ENCODE data around the gene SPTLC1.

Gene SPTLC1

GRCh38 chr9:92071634-92072033, 43.6 kb downstream of the SPTLC1 start:
- DNase-seq = no peak

GRCh38 chr9:92066168-92066567, 49.0 kb downstream of the SPTLC1 start:
- no peak for DNase-seq

- no peak for DNase-seq
Measured at GRCh38 chr9:92064711-92065110, 50.5 kb downstream of the SPTLC1 start.

GRCh38 chr9:92061184-92061583, 54.0 kb downstream of the SPTLC1 start:
- no peak for DNase-seq

- DNase-seq = no peak
Measured at GRCh38 chr9:92059661-92060060, 55.6 kb downstream of the SPTLC1 start.

- no peak for DNase-seq
Measured at GRCh38 chr9:92058723-92059444, 56.3 kb downstream of the SPTLC1 start.

- DNase-seq = no peak
Measured at GRCh38 chr9:92058026-92058425, 57.2 kb downstream of the SPTLC1 start.

GRCh38 chr9:92057226-92057625, 58.0 kb downstream of the SPTLC1 start:
- no peak for DNase-seq

GRCh38 chr9:92055624-92056023, 59.6 kb downstream of the SPTLC1 start:
- no peak for DNase-seq

- DNase-seq = no peak
Measured at GRCh38 chr9:92048924-92049625, 66.1 kb downstream of the SPTLC1 start.

GRCh38 chr9:92047500-92047899, 67.7 kb downstream of the SPTLC1 start:
- DNase-seq = no peak

GRCh38 chr9:92046676-92047075, 68.5 kb downstream of the SPTLC1 start:
- no peak for DNase-seq

GRCh38 chr9:92044936-92045335, 70.3 kb downstream of the SPTLC1 start:
- no peak for DNase-seq

- no peak for DNase-seq
Measured at GRCh38 chr9:92043002-92043401, 72.2 kb downstream of the SPTLC1 start.

GRCh38 chr9:92042260-92042659, 73.0 kb downstream of the SPTLC1 start:
- DNase-seq = no peak

GRCh38 chr9:92036756-92037155, 78.5 kb downstream of the SPTLC1 start:
- no peak for DNase-seq

- DNase-seq = no peak
Measured at GRCh38 chr9:92036411-92036746, 78.8 kb downstream of the SPTLC1 start.

GRCh38 chr9:92035687-92036410, 79.4 kb downstream of the SPTLC1 start:
- DNase-seq = no peak

GRCh38 chr9:92035146-92035545, 80.1 kb downstream of the SPTLC1 start:
- DNase-seq = no peak

- DNase-seq = no peak
Measured at GRCh38 chr9:92033991-92034390, 81.2 kb downstream of the SPTLC1 start.

GRCh38 chr9:92033307-92033706, 81.9 kb downstream of the SPTLC1 start:
- DNase-seq = no peak

- DNase-seq = no peak
Measured at GRCh38 chr9:92032891-92033290, 82.3 kb downstream of the SPTLC1 start.

GRCh38 chr9:92030367-92030766, 84.8 kb downstream of the SPTLC1 start:
- no peak for DNase-seq

- DNase-seq = no peak
Measured at GRCh38 chr9:92029553-92029952, 85.7 kb downstream of the SPTLC1 start.

Data from 8988T (cell line).